A673 (cell line): Measurements from ENCODE around the gene FKTN. TPM values are rescaled to one million over a fixed set of nuclear protein-coding genes. Genes with fewer than 3 reads are reported as not detected.

Experiments used
- BruUV-seq: library from RNA; stranded (reverse); fragments of 400-500 nt; replicated peaks from 2 replicates; lab custom pipeline; 2021; lab: Mats Ljungman, UMichigan
- CTCF ChIA-PET: fragments of 300-600 bp; sonication (Branson Sonifier 250); formaldehyde crosslinking; loops from one replicate; lab custom pipeline; 2022; ENCODE audit warnings: antibody characterized with exemption; lab: Charles Lee
- POLR2A ChIA-PET: fragments of 300-600 bp; sonication (Branson Sonifier 250); formaldehyde crosslinking; loops from one replicate; lab custom pipeline; 2022; ENCODE audit warnings: antibody characterized with exemption; ENCODE audit not compliant: low non-redundant PET; lab: Charles Lee
- DNase-seq: peaks from one replicate; pipeline ENCODE4 v3.0.0-alpha.2; 2015; ENCODE audit warnings: low spot score
- H3K27ac ChIP-seq: fragments of 200-600 bp; sonication (generic); 2 replicates; pipeline ENCODE4 v1.5.1; 2016; ENCODE audit warnings: mixed run types, low read depth, mild to moderate bottlenecking, mixed read lengths, antibody characterized with exemption, low read length; ENCODE audit not compliant: poor library complexity, severe bottlenecking
- H3K27me3 ChIP-seq: fragments of 200-600 bp; sonication (generic); replicated peaks from 2 replicates; pipeline ENCODE4 v1.6.1; 2017; ENCODE audit warnings: mixed run types, low read depth, mild to moderate bottlenecking, mixed read lengths, antibody characterized with exemption, low read length; ENCODE audit not compliant: insufficient read depth, poor library complexity
- H3K36me3 ChIP-seq: fragments of 200-600 bp; sonication (generic); 2 replicates; pipeline ENCODE4 v1.6.1; 2016; ENCODE audit warnings: mixed run types, mild to moderate bottlenecking, mixed read lengths, antibody characterized with exemption, low read length; ENCODE audit not compliant: insufficient read depth, poor library complexity, severe bottlenecking
- H3K4me1 ChIP-seq: fragments of 200-600 bp; sonication (generic); 2 replicates; pipeline ENCODE4 v1.6.1; 2017; ENCODE audit warnings: mixed run types, mild to moderate bottlenecking, mixed read lengths, antibody characterized with exemption, low read length; ENCODE audit not compliant: insufficient read depth, poor library complexity, severe bottlenecking
- H3K4me3 ChIP-seq: fragments of 200-600 bp; sonication (generic); 2 replicates; pipeline ENCODE4 v1.5.1; 2016; ENCODE audit warnings: low read depth, mixed run types, mild to moderate bottlenecking, mixed read lengths, low read length; ENCODE audit not compliant: poor library complexity, severe bottlenecking
- H3K9me3 ChIP-seq: fragments of 200-600 bp; sonication (generic); 2 replicates; pipeline ENCODE4 v1.6.1; 2016; ENCODE audit warnings: mixed run types, low read depth, mild to moderate bottlenecking, mixed read lengths, antibody characterized with exemption, low read length; ENCODE audit not compliant: poor library complexity, severe bottlenecking
- EZH2 ChIP-seq: fragments of 200-600 bp; sonication (generic); IDR thresholded peaks from 2 replicates; pipeline ENCODE4 v1.6.1; 2017; ENCODE audit warnings: borderline replicate concordance, low read depth, mild to moderate bottlenecking, mixed read lengths, antibody characterized with exemption, low read length; ENCODE audit not compliant: poor library complexity, severe bottlenecking
- intact Hi-C: fragments of 100-400 bp; cut with micrococcal nuclease; formaldehyde crosslinking; loops from one replicate; pipeline ENCODE4 v1.10.0; 2022; ENCODE audit not compliant: unreplicated experiment
- total RNA-seq: library from RNA; stranded (reverse); gene quantifications from 2 replicates; pipeline ENCODE4 v1.2.3, GENCODE V29; 2021

FKTN gene
- total RNA-seq, 1 experiment from 2014 or later = 15.4 TPM

DNA sequence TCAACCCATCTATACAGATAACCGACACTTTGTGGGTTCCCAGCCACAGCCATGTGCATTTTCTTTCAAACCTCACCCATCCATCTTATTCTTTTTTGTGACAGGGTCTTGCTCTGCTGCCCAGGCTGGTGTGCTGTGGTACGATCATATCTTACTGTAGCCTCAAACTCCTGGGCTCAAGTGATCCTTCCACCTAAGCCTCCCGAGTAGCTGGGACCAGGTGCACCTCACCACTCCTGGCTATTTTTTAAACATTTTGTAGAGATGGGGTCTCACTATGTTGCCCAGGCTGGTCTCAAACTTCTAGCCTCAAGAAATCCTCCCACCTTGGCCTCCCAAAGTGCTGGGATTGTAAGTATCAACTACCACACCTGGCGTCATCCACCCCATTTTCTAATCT is 129.0 kb downstream of the FKTN start:
- ChIA-PET POLR2A (no interaction called here), CTCF (no interaction called here)
- Histone ChIP-seq H3K4me1 (no peaks in the 10 kb centered on the region), H3K4me3 (no peak overlapping the region), H3K36me3 (no peaks in the 10 kb centered on the region), H3K9me3 (no peaks in the 10 kb centered on the region), H3K27me3 (peaks cover 13% of the 10 kb centered on the region), H3K27ac (no peak overlapping the region)
- DNase-seq = no peak
- BruUV-seq = no TSS peak
- intact Hi-C loops = no loop called here
- TF ChIP-seq EZH2 = no peak

Other genes with a start within 250 kb of the FKTN start
- gene FSD1L, start 110.1 kb upstream of the FKTN start, total RNA-seq = 9.1 and 9.8 TPM in 2 replicates
- not detected in 2 replicates for gene TAL2, start 104.3 kb downstream of the FKTN start, total RNA-seq
- gene TMEM38B, start 136.4 kb downstream of the FKTN start, total RNA-seq = 16.8 and 22.6 TPM in 2 replicates